ENCODE data around the gene YPEL5.

YPEL5 gene

DNA sequence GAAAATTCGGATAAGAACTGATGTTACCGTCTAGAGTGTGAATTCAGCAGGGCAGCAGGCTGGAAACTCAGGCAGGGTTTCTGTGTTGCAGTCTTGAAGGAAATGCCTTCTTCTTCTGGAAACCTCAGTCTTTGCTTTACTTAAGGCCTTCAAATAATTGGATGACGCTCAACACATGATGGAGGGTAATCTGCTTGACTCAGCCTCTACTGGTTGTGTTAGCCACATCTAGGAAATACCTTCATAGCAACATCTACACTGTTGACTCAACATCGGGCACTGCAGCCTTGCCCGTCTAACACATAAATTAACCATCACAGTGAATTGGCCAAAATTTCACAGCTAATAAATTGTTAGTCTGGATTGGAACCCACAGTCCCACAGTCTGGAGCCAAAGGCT is 37.2 kb downstream of the YPEL5 start:
- H3K9me3 Mint-ChIP-seq = no peaks in the 10 kb centered on the region
- H3K4me3 Mint-ChIP-seq = no peak overlapping the region

DNA sequence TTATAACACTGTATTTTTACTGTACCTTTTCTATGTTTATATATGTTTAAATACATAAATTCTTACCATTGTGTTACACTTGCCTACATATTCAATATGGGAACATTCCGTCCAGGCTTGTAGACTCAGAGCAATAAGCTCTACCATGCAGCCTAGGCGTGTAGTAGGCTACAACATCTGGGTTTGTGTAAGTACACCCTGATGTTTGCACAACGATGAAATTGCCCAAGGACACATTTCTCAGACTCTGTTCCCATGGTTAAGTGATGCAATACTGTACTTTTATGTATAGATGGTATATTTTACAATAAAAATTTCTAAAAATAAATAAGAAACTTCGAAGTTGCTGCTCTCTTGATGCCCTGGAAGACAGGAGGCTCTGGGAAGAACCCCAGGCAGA is 38.4 kb downstream of the YPEL5 start:
- DNase-seq (ENCODE audit: low spot score in 2 of 2) (no peak), ATAC-seq (replicated peaks; ENCODE audit: extremely low read depth, poor library complexity, severe bottlenecking) (no peak)
- H3K9me3 Mint-ChIP-seq = no peaks in the 10 kb centered on the region
- no peak overlapping the region for H3K4me3 Mint-ChIP-seq
- peaks cover 3% of the 10 kb centered on the region for H3K36me3 Mint-ChIP-seq (ENCODE audit: insufficient read depth)
- H3K27ac Mint-ChIP-seq (ENCODE audit: low read depth) = no peak overlapping the region
- no peaks in the 10 kb centered on the region for H3K4me1 Mint-ChIP-seq
- H3K27me3 Mint-ChIP-seq = peaks cover 17% of the 10 kb centered on the region

More for the DNA sequence above, 37.2 kb downstream of the YPEL5 start:
- H3K27me3 Mint-ChIP-seq = peaks cover 17% of the 10 kb centered on the region
- no peak overlapping the region for H3K27ac Mint-ChIP-seq (ENCODE audit: low read depth)
- ATAC-seq (replicated peaks; ENCODE audit: extremely low read depth, poor library complexity, severe bottlenecking) = no peak
- DNase-seq (ENCODE audit: low spot score in 2 of 2) = no peak
- no peaks in the 10 kb centered on the region for H3K4me1 Mint-ChIP-seq
- peaks cover 3% of the 10 kb centered on the region for H3K36me3 Mint-ChIP-seq (ENCODE audit: insufficient read depth)

DNA sequence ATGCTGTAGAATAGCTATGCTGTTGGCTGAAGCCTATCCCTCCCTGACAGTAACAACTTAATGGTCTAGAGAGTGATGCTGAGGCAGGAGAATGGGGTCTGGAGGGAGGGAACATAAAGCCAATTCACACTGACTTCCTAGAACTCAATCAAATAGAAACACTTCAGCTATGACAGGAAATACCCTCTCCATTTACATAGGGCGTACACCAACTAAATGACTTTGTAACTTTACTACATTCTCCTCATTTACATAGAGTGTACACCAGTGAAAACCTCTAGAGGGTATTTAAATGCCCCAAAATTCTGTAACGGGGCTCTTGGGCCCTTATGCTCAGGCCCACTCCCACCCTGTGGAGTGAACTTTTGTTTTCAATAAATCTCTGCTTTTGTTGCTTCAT is 41.5 kb downstream of the YPEL5 start:
- Mint-ChIP-seq H3K27me3 (peaks cover 8% of the 10 kb centered on the region), H3K4me3 (no peak overlapping the region), H3K36me3 (ENCODE audit: insufficient read depth) (peaks cover 2% of the 10 kb centered on the region), H3K9me3 (no peaks in the 10 kb centered on the region), H3K27ac (ENCODE audit: low read depth) (no peak overlapping the region), H3K4me1 (no peaks in the 10 kb centered on the region)
- DNase-seq (ENCODE audit: low spot score in 2 of 2) (no peak), ATAC-seq (replicated peaks; ENCODE audit: extremely low read depth, poor library complexity, severe bottlenecking) (no peak)

DNA sequence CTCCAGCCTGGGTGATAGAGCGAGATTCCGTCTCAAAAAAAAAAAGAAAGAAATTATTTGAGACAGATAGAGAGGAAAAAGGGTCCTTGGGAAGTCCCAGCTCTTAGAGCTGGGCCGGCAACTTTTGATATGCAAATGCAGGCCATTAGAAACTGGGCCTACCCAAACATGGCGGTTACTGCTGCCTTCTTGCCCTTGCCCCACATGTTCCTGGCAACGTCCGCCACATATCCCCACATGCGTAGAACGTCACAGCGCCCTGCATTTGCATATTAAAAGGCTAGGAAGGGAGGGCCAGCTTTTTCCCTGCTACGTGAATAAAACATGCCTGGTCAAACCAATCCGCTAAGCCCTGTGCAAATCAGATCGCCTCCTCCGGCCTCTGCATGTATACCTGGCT is 43.8 kb downstream of the YPEL5 start:
- Mint-ChIP-seq H3K27ac (ENCODE audit: low read depth) (no peak overlapping the region), H3K4me3 (no peak overlapping the region), H3K9me3 (no peaks in the 10 kb centered on the region), H3K4me1 (no peaks in the 10 kb centered on the region), H3K27me3 (peaks cover 20% of the 10 kb centered on the region), H3K36me3 (ENCODE audit: insufficient read depth) (no peaks in the 10 kb centered on the region)
- no peak for ATAC-seq (replicated peaks; ENCODE audit: extremely low read depth, poor library complexity, severe bottlenecking)
- DNase-seq (ENCODE audit: low spot score in 2 of 2) = no peak

DNA sequence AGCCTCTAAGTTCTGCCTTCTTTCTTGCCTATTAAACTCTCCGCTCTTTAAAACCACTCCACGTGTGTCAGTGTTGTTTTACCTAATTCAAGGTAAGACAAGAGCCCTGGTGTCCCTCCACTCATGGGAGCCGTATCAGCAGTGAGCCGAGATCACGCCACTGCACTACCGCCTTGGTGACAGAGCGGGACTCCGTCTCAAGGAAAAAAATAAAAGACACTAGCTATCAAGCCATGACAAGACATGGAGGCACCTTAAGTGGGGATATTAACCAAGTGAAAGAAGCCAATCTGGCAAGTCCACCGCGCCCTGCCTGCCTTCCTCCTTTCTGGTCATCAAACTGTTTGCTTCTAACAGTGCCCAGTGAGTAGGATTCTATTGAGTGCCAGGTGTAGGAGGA is 44.3 kb downstream of the YPEL5 start:
- ATAC-seq (replicated peaks; ENCODE audit: extremely low read depth, poor library complexity, severe bottlenecking) (no peak), DNase-seq (ENCODE audit: low spot score in 2 of 2) (no peak)
- H3K9me3 Mint-ChIP-seq = no peaks in the 10 kb centered on the region
- no peak overlapping the region for H3K27ac Mint-ChIP-seq (ENCODE audit: low read depth)
- no peaks in the 10 kb centered on the region for H3K4me1 Mint-ChIP-seq
- H3K4me3 Mint-ChIP-seq = no peak overlapping the region
- H3K27me3 Mint-ChIP-seq = peaks cover 16% of the 10 kb centered on the region
- H3K36me3 Mint-ChIP-seq (ENCODE audit: insufficient read depth) = no peaks in the 10 kb centered on the region

DNA sequence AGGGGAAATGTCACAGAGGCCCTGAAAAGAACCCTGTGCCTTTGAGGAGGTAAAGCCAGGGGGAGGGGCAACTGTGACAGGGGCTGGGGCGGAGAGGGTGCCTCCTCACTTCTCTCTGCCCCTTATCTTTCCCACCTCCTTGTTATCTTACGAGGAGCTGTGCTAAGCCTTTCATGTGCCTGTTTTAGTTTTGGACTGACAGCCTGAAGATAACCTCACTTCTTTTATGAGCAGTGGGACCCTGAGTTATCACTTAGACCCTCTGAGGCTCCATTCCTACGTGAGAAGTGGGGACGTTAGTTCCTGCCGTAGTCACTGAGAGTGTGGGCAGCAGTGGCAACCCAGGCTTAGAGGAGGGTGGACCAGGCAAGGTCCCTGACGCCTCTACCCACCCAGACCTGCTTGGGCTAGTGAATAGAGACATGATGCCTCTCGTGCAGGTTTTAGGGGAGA is 45.0 kb downstream of the YPEL5 start:
- Mint-ChIP-seq H3K27me3 (peaks cover 16% of the 10 kb centered on the region), H3K27ac (ENCODE audit: low read depth) (no peak overlapping the region), H3K36me3 (ENCODE audit: insufficient read depth) (no peaks in the 10 kb centered on the region), H3K4me3 (no peak overlapping the region), H3K9me3 (no peaks in the 10 kb centered on the region), H3K4me1 (no peaks in the 10 kb centered on the region)
- ATAC-seq (replicated peaks; ENCODE audit: extremely low read depth, poor library complexity, severe bottlenecking) (no peak), DNase-seq (ENCODE audit: low spot score in 2 of 2) (no peak)

DNA sequence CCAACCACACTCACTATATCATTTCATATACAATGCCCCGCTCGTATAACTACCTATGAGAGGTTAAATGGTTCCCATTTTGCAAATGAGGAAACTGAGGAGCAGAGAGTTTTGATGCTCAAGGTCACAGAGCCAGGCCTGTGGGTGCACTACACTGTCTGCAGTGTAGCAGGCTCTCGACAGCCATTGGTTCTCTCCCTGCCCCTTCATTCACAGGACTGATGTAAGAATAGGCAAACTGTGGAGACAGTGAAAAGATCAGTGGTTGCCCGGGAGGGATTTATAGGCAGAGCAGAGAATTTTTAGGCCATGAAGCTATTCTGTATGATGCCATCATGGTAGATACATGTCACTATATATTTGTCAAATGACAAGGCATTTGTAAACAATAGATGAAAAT is 45.5 kb downstream of the YPEL5 start:
- H3K27me3 Mint-ChIP-seq = peaks cover 16% of the 10 kb centered on the region

DNA sequence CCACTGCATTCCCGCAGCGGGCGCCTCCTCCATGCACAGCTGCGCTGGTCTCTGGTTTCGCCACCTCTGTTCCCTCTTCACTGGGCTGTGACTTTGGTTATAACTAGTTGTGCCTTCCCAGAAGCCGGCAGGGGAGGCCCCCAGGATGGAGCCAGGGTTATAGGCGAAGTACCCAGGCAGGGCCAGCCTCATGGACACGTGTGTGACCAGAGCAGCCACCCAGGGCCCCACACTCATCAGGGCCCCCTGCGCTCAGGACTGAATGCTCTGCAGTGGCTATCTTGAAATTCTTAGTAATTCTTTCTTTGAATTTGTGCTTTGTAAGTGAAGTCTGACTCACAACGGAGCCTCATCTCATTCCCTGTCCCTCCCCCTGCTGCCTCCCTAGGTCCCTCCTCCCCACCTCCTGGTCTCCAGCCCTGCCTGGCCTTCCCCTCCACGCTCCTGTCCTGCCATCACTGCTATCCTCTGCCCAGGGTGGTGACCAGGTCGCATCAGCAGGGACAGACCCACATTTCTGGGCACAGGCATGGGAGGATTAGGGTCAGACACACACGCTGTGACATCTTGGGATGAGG is 46.4 kb downstream of the YPEL5 start:
- Mint-ChIP-seq H3K4me3 (no peak overlapping the region), H3K9me3 (no peaks in the 10 kb centered on the region), H3K27ac (ENCODE audit: low read depth) (no peak overlapping the region), H3K4me1 (no peaks in the 10 kb centered on the region), H3K27me3 (peaks cover 16% of the 10 kb centered on the region), H3K36me3 (ENCODE audit: insufficient read depth) (no peaks in the 10 kb centered on the region)
- ATAC-seq (replicated peaks; ENCODE audit: extremely low read depth, poor library complexity, severe bottlenecking) = no peak
- DNase-seq (ENCODE audit: low spot score in 2 of 2) = no peak

More for the DNA sequence above, 45.5 kb downstream of the YPEL5 start:
- DNase-seq (ENCODE audit: low spot score in 2 of 2) (no peak), ATAC-seq (replicated peaks; ENCODE audit: extremely low read depth, poor library complexity, severe bottlenecking) (no peak)
- H3K27ac Mint-ChIP-seq (ENCODE audit: low read depth) = no peak overlapping the region
- no peaks in the 10 kb centered on the region for H3K4me1 Mint-ChIP-seq
- H3K4me3 Mint-ChIP-seq = no peak overlapping the region
- H3K36me3 Mint-ChIP-seq (ENCODE audit: insufficient read depth) = no peaks in the 10 kb centered on the region
- H3K9me3 Mint-ChIP-seq = no peaks in the 10 kb centered on the region

DNA sequence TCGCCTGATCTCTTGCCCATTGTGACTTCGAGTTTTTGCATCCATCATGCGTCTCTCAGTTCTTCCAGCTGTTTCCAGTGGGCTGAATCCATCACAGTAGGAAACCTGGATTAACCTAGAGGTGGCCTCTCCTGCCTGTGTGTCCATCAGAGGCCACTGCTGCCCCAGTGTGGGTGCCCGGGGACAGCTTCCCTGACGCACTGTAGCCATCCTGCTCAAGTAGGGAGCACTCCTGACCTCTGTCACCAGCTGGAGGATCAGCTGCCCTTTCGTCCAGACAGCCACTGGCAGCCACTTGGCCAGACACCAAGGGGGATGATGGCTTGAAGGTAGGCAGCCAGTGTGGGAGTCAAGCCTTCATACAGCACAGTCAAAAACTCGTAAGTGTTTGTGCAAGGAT is 47.6 kb downstream of the YPEL5 start:
- Mint-ChIP-seq H3K27me3 (peaks cover 16% of the 10 kb centered on the region), H3K9me3 (no peaks in the 10 kb centered on the region), H3K36me3 (ENCODE audit: insufficient read depth) (no peaks in the 10 kb centered on the region), H3K4me1 (no peaks in the 10 kb centered on the region), H3K4me3 (no peak overlapping the region), H3K27ac (ENCODE audit: low read depth) (no peak overlapping the region)
- DNase-seq (ENCODE audit: low spot score in 2 of 2) = no peak
- no peak for ATAC-seq (replicated peaks; ENCODE audit: extremely low read depth, poor library complexity, severe bottlenecking)

DNA sequence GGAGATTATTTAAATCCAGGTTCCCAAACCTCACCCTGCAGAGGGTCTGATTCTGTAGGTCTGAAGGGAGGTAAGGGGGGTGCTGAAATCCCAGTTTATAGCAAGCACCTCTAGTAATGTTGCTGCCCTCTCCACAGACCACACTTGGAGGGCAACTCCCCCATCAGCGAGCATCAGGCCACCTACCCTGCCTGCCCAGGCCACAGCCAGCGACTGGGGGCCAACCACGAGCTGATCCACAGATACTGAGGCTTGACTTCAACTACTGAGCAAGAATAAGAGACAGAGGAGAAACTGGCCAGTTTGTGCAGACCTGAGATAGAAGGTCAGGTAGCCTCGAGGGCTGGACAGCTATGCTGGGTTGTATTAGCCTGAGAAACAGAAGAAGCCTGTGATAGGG is 48.2 kb downstream of the YPEL5 start:
- Mint-ChIP-seq H3K4me3 (no peak overlapping the region), H3K27ac (ENCODE audit: low read depth) (peak overlapping the region; percentile 23), H3K36me3 (ENCODE audit: insufficient read depth) (no peaks in the 10 kb centered on the region), H3K27me3 (peaks cover 16% of the 10 kb centered on the region), H3K4me1 (no peaks in the 10 kb centered on the region), H3K9me3 (no peaks in the 10 kb centered on the region)
- no peak for ATAC-seq (replicated peaks; ENCODE audit: extremely low read depth, poor library complexity, severe bottlenecking)
- DNase-seq (ENCODE audit: low spot score in 2 of 2) = no peak

DNA sequence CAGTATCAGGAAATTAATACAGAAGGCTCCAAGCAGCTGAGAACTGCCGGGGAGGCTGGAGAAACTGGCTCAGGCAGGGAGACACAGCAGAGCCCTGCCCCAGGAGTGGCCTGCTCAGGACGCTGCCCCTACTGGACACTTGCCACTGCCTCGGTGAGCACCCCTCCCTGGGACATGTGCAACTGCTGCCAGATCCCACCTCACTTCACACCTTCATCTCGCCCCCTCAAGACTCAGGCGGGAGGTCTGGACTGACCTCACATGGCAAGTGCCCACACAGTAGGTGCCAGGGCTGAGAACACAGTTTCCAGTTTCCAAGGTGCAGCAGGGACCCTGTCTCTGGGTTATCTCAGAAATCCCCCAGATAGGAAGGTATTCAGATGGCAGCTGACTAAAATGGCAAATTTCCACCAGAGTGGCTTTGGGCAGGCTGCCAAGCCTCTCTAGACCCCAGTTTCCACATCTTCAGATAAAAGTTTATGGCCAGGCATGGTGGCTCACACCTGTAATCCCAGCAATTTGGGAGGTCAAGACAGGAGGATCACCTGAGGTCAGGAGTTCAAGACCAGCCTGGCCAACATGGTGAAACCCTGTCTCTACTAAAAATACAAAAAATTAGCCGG is 50.9 kb downstream of the YPEL5 start:
- no peak for ATAC-seq (replicated peaks; ENCODE audit: extremely low read depth, poor library complexity, severe bottlenecking)
- Mint-ChIP-seq H3K9me3 (no peaks in the 10 kb centered on the region), H3K36me3 (ENCODE audit: insufficient read depth) (no peaks in the 10 kb centered on the region), H3K4me1 (no peaks in the 10 kb centered on the region), H3K27me3 (peaks cover 16% of the 10 kb centered on the region), H3K27ac (ENCODE audit: low read depth) (no peak overlapping the region), H3K4me3 (no peak overlapping the region)
- no peak for DNase-seq (ENCODE audit: low spot score in 2 of 2)

DNA sequence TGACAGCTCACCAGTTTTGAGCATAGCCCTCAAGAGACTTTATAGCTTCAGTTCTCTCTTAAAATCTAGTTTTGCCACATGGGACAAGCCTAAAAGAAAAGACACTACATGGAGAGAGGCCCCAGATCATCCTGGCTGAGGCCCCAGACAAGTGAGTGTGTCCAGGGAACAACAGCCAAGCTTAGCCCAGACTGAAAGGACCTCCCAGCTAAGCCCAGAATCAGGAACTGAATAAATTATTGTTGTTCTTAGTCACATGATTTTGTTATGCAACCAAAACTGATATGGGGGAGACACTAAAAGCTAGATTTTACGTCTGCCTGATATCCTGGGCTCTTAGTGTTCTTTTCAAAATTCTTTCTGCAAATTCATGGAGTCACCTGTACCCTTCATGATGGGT is 55.2 kb downstream of the YPEL5 start:
- DNase-seq (ENCODE audit: low spot score in 2 of 2) (no peak), ATAC-seq (replicated peaks; ENCODE audit: extremely low read depth, poor library complexity, severe bottlenecking) (no peak)
- Mint-ChIP-seq H3K27ac (ENCODE audit: low read depth) (no peak overlapping the region), H3K4me1 (no peaks in the 10 kb centered on the region), H3K9me3 (no peaks in the 10 kb centered on the region), H3K36me3 (ENCODE audit: insufficient read depth) (no peaks in the 10 kb centered on the region), H3K4me3 (no peak overlapping the region), H3K27me3 (no peaks in the 10 kb centered on the region)

DNA sequence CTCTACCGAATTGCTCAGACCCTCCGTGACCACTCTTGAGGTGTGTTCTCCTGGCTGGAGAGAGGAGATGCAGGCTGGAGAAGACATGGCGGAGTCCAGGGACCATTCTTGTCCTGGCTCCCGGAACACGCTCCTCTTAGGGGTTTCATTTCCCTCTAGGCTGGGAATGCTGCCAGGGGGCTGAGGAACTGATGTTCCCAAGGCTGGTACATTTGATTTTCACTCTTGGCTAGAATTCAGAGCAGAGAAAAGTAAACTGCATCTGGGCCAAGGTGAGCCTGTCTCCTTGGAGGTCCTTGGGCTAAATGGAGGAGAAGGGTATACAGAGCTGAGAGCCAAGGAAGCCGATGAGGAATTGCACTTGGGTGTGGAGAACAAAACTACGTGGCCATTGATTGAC is 56.3 kb downstream of the YPEL5 start:
- ATAC-seq (replicated peaks; ENCODE audit: extremely low read depth, poor library complexity, severe bottlenecking) (no peak), DNase-seq (ENCODE audit: low spot score in 2 of 2) (no peak)
- no peaks in the 10 kb centered on the region for H3K27me3 Mint-ChIP-seq
- no peaks in the 10 kb centered on the region for H3K4me1 Mint-ChIP-seq
- H3K4me3 Mint-ChIP-seq = no peak overlapping the region
- H3K36me3 Mint-ChIP-seq (ENCODE audit: insufficient read depth) = no peaks in the 10 kb centered on the region
- H3K27ac Mint-ChIP-seq (ENCODE audit: low read depth) = no peak overlapping the region
- H3K9me3 Mint-ChIP-seq = no peaks in the 10 kb centered on the region
